Measurements from ENCODE around the gene MR1.

Gene MR1

DNA sequence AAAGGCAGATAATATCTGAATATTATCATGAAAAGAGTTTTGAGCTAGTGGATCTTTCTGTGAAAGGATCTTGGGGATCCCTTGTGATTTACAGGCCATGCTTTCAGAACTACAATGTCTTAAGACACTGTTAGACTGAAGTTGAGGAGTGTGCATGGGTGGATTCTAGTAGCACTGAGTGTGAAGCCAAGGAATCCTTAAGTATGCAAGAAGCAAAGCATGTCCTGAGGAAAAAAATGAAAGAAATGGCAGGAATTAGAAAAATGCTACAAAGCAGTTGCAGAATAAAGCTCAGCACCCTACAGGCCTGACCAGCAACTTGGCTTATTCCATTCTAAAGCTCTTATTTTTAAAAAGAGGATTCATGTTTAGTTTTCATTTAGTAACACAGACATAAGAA lies 23.0 kb upstream of the MR1 start:
- Histone ChIP-seq H3K9me3 (ENCODE audit: control insufficient read depth, insufficient read depth, low read depth, low read length) (no peaks in the 10 kb centered on the region), H3K27ac (ENCODE audit: extremely low read depth, low read depth, low read length) (no peak overlapping the region), H3K4me1 (ENCODE audit: control insufficient read depth, insufficient read depth, low read length) (no peaks in the 10 kb centered on the region), H3K36me3 (ENCODE audit: control insufficient read depth in 2 of 2, insufficient read depth in 1 of 2, low read length in 2 of 2) (no peaks in the 10 kb centered on the region), H3K4me3 (ENCODE audit: low read depth, low read length) (no peak overlapping the region)
- ChIA-PET CTCF (interaction anchor here (0.6 kb wide), 1 partner anchor 8 kb away, joined by 4 read pairs; no protein-coding TSS in a partner anchor), POLR2A (interaction anchor here (1.4 to 1.8 kb wide), 2 partner anchors 8 to 11 kb away, joined by 3 to 4 read pairs; partner anchors contain the start of gene STX6)
- TF ChIP-seq ZNF621 (tag by site-specific recombination; IDR thresholded peaks at IDR 0.05) = no peak
- no peak for TF ChIP-seq GLIS2 (tag by site-specific recombination; IDR thresholded peaks at IDR 0.05)
- TF ChIP-seq ZNF792 (tag by site-specific recombination; IDR thresholded peaks at IDR 0.05) = no peak
- TF ChIP-seq ZNF610 (tag by site-specific recombination; IDR thresholded peaks at IDR 0.05; ENCODE audit: borderline replicate concordance) = no peak
- TF ChIP-seq, protein P1, sequence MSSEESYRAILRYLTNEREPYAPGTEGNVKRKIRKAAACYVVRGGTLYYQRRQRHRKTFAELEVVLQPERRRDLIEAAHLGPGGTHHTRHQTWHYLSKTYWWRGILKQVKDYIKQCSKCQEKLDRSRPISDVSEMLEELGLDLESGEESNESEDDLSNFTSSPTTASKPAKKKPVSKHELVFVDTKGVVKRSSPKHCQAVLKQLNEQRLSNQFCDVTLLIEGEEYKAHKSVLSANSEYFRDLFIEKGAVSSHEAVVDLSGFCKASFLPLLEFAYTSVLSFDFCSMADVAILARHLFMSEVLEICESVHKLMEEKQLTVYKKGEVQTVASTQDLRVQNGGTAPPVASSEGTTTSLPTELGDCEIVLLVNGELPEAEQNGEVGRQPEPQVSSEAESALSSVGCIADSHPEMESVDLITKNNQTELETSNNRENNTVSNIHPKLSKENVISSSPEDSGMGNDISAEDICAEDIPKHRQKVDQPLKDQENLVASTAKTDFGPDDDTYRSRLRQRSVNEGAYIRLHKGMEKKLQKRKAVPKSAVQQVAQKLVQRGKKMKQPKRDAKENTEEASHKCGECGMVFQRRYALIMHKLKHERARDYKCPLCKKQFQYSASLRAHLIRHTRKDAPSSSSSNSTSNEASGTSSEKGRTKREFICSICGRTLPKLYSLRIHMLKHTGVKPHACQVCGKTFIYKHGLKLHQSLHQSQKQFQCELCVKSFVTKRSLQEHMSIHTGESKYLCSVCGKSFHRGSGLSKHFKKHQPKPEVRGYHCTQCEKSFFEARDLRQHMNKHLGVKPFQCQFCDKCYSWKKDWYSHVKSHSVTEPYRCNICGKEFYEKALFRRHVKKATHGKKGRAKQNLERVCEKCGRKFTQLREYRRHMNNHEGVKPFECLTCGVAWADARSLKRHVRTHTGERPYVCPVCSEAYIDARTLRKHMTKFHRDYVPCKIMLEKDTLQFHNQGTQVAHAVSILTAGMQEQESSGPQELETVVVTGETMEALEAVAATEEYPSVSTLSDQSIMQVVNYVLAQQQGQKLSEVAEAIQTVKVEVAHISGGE (tag by site-specific recombination; conservative IDR thresholded peaks at IDR 0.05; ENCODE audit: low read depth) = no peak
- TF ChIP-seq ZNF174 (tag by site-specific recombination; IDR thresholded peaks at IDR 0.05) = no peak
- TF ChIP-seq ZBTB8A (tag by site-specific recombination; IDR thresholded peaks at IDR 0.05) = no peak
- TF ChIP-seq ZNF214 (tag by site-specific recombination; IDR thresholded peaks at IDR 0.05; ENCODE audit: borderline replicate concordance) = no peak
- TF ChIP-seq ZNF302 (tag by site-specific recombination; IDR thresholded peaks at IDR 0.05; ENCODE audit: low read depth) = no peak
- no peak for TF ChIP-seq ZNF585B (tag by site-specific recombination; IDR thresholded peaks at IDR 0.05)
- TF ChIP-seq ZNF140 (tag by site-specific recombination; IDR thresholded peaks at IDR 0.05) = no peak
- no peak for TF ChIP-seq ZBTB7A (tag by site-specific recombination; IDR thresholded peaks at IDR 0.05; ENCODE audit: low read depth)
- no peak for TF ChIP-seq ZNF114 (tag by site-specific recombination; IDR thresholded peaks at IDR 0.05)
- no peak for TF ChIP-seq ZSCAN30 (tag by site-specific recombination; IDR thresholded peaks at IDR 0.05)

DNA sequence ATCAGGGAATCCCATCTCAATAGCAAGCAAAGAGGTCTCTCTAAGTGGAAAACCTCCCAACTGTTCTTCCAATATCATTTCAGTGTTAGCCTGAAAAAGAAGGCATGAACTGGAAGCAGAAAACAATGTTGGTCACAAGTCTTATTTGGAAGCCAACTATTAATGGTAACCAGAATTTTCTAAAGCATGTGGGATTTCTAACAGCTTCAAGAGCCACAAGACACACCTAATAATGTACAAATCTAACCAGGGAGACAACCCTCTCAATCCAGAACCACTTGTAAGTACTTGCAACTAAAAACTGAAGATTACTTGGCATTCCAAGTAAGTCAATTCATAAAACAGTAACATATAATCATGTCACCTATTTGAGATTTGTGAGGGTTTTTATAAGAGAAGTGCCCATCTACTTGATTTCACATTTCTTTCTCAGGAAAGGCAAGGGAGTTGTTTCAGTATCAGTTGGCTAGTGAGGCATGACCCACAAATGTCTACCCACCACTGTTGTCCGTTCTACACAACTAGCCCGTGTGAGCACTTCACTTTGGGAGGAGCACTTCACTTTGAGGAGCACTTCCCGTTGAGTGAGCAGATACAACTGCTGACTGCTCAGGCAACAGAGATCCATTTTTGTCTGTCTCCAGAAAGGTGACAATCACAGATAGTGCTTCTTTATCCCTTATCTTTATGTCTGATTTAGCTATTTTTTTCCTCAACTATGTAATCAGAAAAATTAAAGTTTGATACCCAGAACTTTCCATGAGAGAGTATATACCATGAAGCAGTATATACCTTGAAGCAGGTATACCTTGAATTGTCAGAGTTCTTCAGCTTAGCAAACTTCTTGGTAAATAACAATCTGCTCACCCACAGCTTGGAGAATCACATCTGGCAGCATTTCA lies 22.2 kb upstream of the MR1 start:
- TF ChIP-seq ZNF211 (tag by site-specific recombination; IDR thresholded peaks at IDR 0.05; ENCODE audit: low read depth) (peak; percentile 95), ZNF777 (tag by site-specific recombination; IDR thresholded peaks at IDR 0.05; ENCODE audit: borderline replicate concordance) (no peak)
- CTCF ChIA-PET = interaction anchor here (0.7 kb wide), 1 partner anchor 156 kb away, joined by 3 read pairs; no protein-coding TSS in a partner anchor

DNA sequence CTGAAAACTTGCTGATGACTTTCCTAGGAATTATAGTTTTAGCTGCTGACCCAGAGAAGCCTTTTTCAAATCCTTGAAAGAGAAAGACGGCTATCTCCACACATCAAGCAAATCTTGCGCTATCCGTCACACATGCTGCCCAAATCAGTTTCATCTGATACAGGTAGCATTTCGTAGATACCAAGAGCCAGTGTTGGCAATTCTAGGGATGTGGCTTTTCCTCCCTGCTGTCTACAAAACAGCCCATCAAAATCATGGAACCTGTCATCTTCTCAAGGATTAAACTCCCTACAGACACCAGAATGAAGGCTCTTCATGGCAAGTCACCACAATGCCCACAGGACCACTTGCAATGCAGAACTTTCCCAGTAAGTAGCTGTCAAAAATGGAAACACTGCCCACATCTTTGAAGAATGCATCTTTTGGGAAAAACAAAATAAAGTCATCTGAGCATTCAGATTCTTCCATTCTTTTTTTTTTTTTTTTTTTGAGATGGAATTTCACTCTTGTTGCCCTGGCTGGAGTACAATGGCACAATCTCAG lies 21.5 kb upstream of the MR1 start:
- no peak overlapping the region for H3K4me3 ChIP-seq (ENCODE audit: low read depth, low read length)
- CTCF ChIA-PET = interaction anchor here (0.7 kb wide), 1 partner anchor 155 kb away, joined by 3 read pairs; no protein-coding TSS in a partner anchor
- POLR2A ChIA-PET = interaction anchor here (1.0 kb wide), 1 partner anchor 11 kb away, joined by 3 read pairs; no protein-coding TSS in a partner anchor
- H3K4me1 ChIP-seq (ENCODE audit: control insufficient read depth, insufficient read depth, low read length) = no peaks in the 10 kb centered on the region
- no peak overlapping the region for H3K27ac ChIP-seq (ENCODE audit: extremely low read depth, low read depth, low read length)
- no peaks in the 10 kb centered on the region for H3K9me3 ChIP-seq (ENCODE audit: control insufficient read depth, insufficient read depth, low read depth, low read length)
- no peaks in the 10 kb centered on the region for H3K36me3 ChIP-seq (ENCODE audit: control insufficient read depth in 2 of 2, insufficient read depth in 1 of 2, low read length in 2 of 2)
- no peak for TF ChIP-seq ZNF549 (tag by site-specific recombination; IDR thresholded peaks at IDR 0.05)
- TF ChIP-seq ZNF792 (tag by site-specific recombination; IDR thresholded peaks at IDR 0.05) = no peak
- no peak for TF ChIP-seq ZNF394 (tag by site-specific recombination; IDR thresholded peaks at IDR 0.05; ENCODE audit: borderline replicate concordance)
- TF ChIP-seq KLF1 (tag by site-specific recombination; IDR thresholded peaks at IDR 0.05) = no peak
- TF ChIP-seq SCRT1 (tag by site-specific recombination; IDR thresholded peaks at IDR 0.05; ENCODE audit: borderline replicate concordance) = no peak
- no peak for TF ChIP-seq ZNF610 (tag by site-specific recombination; IDR thresholded peaks at IDR 0.05; ENCODE audit: borderline replicate concordance)
- no peak for TF ChIP-seq ZNF239 (tag by site-specific recombination; IDR thresholded peaks at IDR 0.05)
- no peak for TF ChIP-seq GLI4 (tag by site-specific recombination; IDR thresholded peaks at IDR 0.05)
- no peak for TF ChIP-seq ZNF274 (IDR thresholded peaks at IDR 0.05; ENCODE audit: low read length)
- no peak for TF ChIP-seq ZNF274 (tag by site-specific recombination; IDR thresholded peaks at IDR 0.05; ENCODE audit: borderline replicate concordance)
- TF ChIP-seq SP2 (tag by site-specific recombination; IDR thresholded peaks at IDR 0.05) = no peak
- no peak for TF ChIP-seq ZNF416 (tag by site-specific recombination; IDR thresholded peaks at IDR 0.05)
- no peak for TF ChIP-seq ZEB2 (tag by site-specific recombination; IDR thresholded peaks at IDR 0.05)
- TF ChIP-seq KLF10 (tag by site-specific recombination; IDR thresholded peaks at IDR 0.05) = no peak

More for the DNA sequence above, 22.2 kb upstream of the MR1 start:
- H3K9me3 ChIP-seq (ENCODE audit: control insufficient read depth, insufficient read depth, low read depth, low read length) = no peaks in the 10 kb centered on the region
- POLR2A ChIA-PET = interaction anchor here (1.0 to 1.4 kb wide), 2 partner anchors 11 to 12 kb away, joined by 3 read pairs; partner anchors contain the start of gene STX6
- no peak overlapping the region for H3K4me3 ChIP-seq (ENCODE audit: low read depth, low read length)
- no peak overlapping the region for H3K27ac ChIP-seq (ENCODE audit: extremely low read depth, low read depth, low read length)
- H3K36me3 ChIP-seq (ENCODE audit: control insufficient read depth in 2 of 2, insufficient read depth in 1 of 2, low read length in 2 of 2) = no peaks in the 10 kb centered on the region
- no peaks in the 10 kb centered on the region for H3K4me1 ChIP-seq (ENCODE audit: control insufficient read depth, insufficient read depth, low read length)

Measured in HEK293 (cell line).